ENCODE results near the gene YIPF6.
"Not testable (repeated sequence)": the region's sequence is repeated elsewhere in the genome, so short reads cannot be mapped to it uniquely, and the experiment has no call there.

Gene YIPF6

DNA sequence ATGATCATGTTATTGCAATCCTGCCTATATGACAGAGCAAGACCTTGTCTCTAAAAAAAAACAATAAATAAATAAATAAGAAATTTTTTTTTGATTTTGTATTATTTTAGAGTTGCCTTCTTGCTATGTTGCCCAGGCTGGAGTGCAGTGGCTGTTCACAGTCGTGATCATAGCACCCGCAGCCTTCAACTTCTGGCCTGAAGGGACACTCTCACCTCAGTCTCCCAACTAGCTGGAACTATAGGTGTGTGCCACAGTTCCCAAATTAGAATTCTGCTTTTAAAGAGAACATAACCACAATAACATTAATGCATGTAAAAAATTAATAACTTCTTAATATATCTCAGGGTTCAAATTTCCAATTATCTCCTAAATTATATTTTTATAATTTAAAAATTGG is 7.8 kb downstream of the YIPF6 start:
- no peaks in the 10 kb centered on the region for H3K36me3 ChIP-seq (ENCODE audit: control insufficient read depth, insufficient read depth, low read length)
- no peak overlapping the region for H3K4me3 ChIP-seq (ENCODE audit: low read length)
- H3K27ac ChIP-seq (ENCODE audit: low read length), result no peak overlapping the region
- no peaks in the 10 kb centered on the region for H3K4me1 ChIP-seq (ENCODE audit: control insufficient read depth, insufficient read depth, low read length)
- no peaks in the 10 kb centered on the region for H3K27me3 ChIP-seq (ENCODE audit: control insufficient read depth, insufficient read depth, low read length)
- no peaks in the 10 kb centered on the region for H3K9me3 ChIP-seq (ENCODE audit: control insufficient read depth, insufficient read depth, low read length)
- WGBS (ENCODE audit: insufficient coverage, insufficient read length), result no CpG with 5 or more reads among the region's 2 CpGs
- DNase-seq (ENCODE audit: low read depth, low spot score), result no peak

DNA sequence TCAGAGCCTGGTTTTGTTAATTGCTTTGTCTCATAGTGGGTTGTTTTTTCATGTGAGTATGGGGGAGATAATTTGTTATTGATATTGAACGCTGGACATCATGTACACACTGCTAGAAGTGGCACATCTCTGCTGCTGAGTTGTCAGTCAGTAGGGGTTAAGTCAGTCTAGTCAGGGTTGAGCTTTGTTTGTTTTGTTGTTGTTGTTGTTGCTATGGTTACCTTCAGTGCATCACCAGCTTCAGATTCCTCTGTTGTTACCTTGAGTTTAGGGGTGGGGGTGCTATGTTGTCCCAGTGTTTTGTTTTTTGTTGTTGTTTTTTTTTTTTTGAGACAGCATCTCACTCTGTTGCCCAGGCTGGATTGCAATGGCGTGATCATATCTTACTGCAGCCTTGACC is 9.9 kb downstream of the YIPF6 start:
- Histone ChIP-seq H3K4me3 (ENCODE audit: low read length) (no peak overlapping the region), H3K9me3 (ENCODE audit: control insufficient read depth, insufficient read depth, low read length) (no peaks in the 10 kb centered on the region), H3K27ac (ENCODE audit: low read length) (no peak overlapping the region), H3K36me3 (ENCODE audit: control insufficient read depth, insufficient read depth, low read length) (no peaks in the 10 kb centered on the region), H3K4me1 (ENCODE audit: control insufficient read depth, insufficient read depth, low read length) (no peaks in the 10 kb centered on the region), H3K27me3 (ENCODE audit: control insufficient read depth, insufficient read depth, low read length) (no peaks in the 10 kb centered on the region)
- no CpG with 5 or more reads among the region's 2 CpGs for WGBS (ENCODE audit: insufficient coverage, insufficient read length)
- no peak for DNase-seq (ENCODE audit: low read depth, low spot score)

DNA sequence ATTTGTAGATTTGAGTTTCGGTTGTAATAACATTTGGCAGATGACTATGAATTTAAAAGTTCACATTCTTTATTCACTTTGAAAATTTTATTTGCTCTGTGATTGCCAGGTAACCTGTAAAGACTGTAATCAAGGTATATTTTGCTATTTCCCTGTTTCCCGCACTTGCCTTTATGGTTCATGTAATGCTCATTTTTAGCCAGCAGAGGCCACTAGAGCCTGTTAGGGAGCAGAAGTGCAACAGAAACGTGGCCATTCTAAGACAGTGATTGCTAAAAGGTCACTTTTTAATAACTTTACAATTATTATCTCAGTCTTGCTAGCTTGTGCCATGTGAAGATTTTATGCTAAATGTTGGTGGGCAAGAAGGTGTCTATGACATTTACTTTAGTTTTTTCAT is 12.4 kb downstream of the YIPF6 start:
- no peaks in the 10 kb centered on the region for H3K4me1 ChIP-seq (ENCODE audit: control insufficient read depth, insufficient read depth, low read length)
- H3K27me3 ChIP-seq (ENCODE audit: control insufficient read depth, insufficient read depth, low read length), result no peaks in the 10 kb centered on the region
- no peak for DNase-seq (ENCODE audit: low read depth, low spot score)
- no peaks in the 10 kb centered on the region for H3K36me3 ChIP-seq (ENCODE audit: control insufficient read depth, insufficient read depth, low read length)
- no peaks in the 10 kb centered on the region for H3K9me3 ChIP-seq (ENCODE audit: control insufficient read depth, insufficient read depth, low read length)
- no peak overlapping the region for H3K27ac ChIP-seq (ENCODE audit: low read length)
- H3K4me3 ChIP-seq (ENCODE audit: low read length), result no peak overlapping the region
- WGBS (ENCODE audit: insufficient coverage, insufficient read length), result no CpG with 5 or more reads among the region's 3 CpGs

DNA sequence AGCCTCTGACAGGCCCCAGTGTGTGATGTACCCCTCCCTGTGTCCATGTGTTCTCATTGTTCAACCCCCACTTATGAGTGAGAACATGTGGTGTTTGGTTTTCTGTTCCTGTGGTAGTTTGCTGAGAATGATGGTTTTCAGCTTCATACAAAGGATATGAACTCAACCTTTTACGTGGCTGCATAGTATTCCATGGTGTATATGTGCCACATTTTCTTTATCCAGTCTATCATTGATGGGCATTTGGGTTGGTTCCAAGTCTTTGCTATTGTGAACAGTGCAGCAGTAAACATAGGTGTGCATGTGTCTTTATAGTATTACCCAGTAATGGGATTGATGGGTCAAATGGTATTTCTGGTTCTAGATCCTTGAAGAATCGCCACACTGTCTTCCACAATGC is 25.8 kb downstream of the YIPF6 start:
- not testable (repeated sequence) for H3K4me3 ChIP-seq (ENCODE audit: low read length); DNase-seq (ENCODE audit: low read depth, low spot score); H3K27me3 ChIP-seq (ENCODE audit: control insufficient read depth, insufficient read depth, low read length); H3K4me1 ChIP-seq (ENCODE audit: control insufficient read depth, insufficient read depth, low read length); H3K36me3 ChIP-seq (ENCODE audit: control insufficient read depth, insufficient read depth, low read length); H3K9me3 ChIP-seq (ENCODE audit: control insufficient read depth, insufficient read depth, low read length); H3K27ac ChIP-seq (ENCODE audit: low read length)
- no CpG with 5 or more reads among the region's 2 CpGs for WGBS (ENCODE audit: insufficient coverage, insufficient read length)

DNA sequence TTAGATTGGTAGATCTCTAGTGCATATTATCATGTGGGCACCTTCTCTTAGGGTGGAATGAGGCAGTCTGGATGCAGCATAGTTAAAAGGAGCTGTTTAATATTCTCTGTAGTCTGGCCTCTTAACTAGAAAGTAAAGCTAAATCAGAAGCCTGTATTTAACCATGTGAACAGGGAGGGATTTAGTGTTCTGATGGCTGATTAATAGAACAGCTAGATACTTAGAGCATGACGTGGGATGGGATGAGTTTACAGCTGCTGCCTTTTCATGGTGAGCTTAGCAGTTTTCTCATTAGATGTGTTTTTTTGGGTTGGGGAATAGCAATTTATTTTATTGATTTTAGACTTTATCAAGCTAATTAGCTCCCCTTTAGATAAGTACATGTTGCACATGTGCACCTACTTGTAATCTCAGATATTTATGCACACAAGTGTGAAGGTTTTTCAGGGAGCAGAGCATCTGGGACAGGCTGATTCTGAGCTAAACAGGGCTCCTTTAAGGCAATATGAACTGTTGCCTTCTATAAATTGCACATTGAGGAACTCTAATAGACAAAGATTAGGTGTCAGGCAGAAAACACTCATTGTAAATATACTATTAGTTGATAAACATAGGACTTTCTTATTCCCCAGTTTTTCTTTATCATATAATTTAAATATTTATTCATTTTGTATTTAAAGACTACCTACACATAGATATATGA is 34.1 kb downstream of the YIPF6 start:
- H3K4me1 ChIP-seq (ENCODE audit: control insufficient read depth, insufficient read depth, low read length), result no peaks in the 10 kb centered on the region
- DNase-seq (ENCODE audit: low read depth, low spot score), result no peak
- no peak overlapping the region for H3K27ac ChIP-seq (ENCODE audit: low read length)
- no peaks in the 10 kb centered on the region for H3K9me3 ChIP-seq (ENCODE audit: control insufficient read depth, insufficient read depth, low read length)
- no CpG with 5 or more reads among the region's 1 CpG for WGBS (ENCODE audit: insufficient coverage, insufficient read length)
- H3K4me3 ChIP-seq (ENCODE audit: low read length), result no peak overlapping the region
- no peaks in the 10 kb centered on the region for H3K27me3 ChIP-seq (ENCODE audit: control insufficient read depth, insufficient read depth, low read length)
- no peaks in the 10 kb centered on the region for H3K36me3 ChIP-seq (ENCODE audit: control insufficient read depth, insufficient read depth, low read length)

DNA sequence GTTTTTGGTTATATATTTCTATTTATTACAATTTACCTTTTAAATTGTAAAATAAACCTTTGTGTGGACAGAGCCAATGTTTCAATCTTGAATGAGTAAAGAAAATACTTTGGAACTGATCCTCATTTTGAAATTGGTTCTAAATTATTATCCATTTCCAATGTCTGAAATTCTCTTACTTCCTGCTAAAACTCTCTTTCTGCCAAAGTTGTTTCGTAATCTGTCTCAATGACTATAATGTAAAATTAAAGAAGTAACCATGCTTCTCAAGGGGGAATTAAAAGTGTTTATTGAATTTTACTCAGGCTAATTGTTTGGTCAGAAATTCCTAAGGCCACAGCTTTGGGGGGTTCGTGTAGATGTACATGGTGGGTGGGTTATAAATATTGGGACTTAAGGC is 34.8 kb downstream of the YIPF6 start:
- Histone ChIP-seq H3K36me3 (ENCODE audit: control insufficient read depth, insufficient read depth, low read length) (no peaks in the 10 kb centered on the region), H3K4me1 (ENCODE audit: control insufficient read depth, insufficient read depth, low read length) (no peaks in the 10 kb centered on the region), H3K27ac (ENCODE audit: low read length) (no peak overlapping the region), H3K9me3 (ENCODE audit: control insufficient read depth, insufficient read depth, low read length) (no peaks in the 10 kb centered on the region), H3K4me3 (ENCODE audit: low read length) (no peak overlapping the region), H3K27me3 (ENCODE audit: control insufficient read depth, insufficient read depth, low read length) (no peaks in the 10 kb centered on the region)
- WGBS (ENCODE audit: insufficient coverage, insufficient read length), result no CpG with 5 or more reads among the region's 2 CpGs
- DNase-seq (ENCODE audit: low read depth, low spot score), result no peak

DNA sequence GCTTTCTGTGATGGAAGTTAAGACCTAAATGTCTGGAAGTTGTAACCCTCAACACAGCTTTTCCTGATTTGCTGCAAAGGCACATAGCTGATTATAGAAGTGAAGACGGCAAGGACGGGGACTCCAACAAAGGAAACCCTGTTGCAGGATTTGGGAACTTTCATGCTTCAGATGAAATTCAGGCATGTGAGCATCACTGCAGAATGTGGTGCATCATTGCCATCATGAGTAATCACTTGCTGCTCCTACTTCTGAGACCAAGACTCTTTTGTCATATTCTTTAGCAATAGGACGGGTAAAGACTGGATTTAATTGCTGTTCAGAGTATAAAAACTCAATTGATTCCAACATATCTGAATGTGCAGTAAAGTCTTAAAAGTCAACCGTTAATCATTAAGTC is 35.8 kb downstream of the YIPF6 start:
- WGBS (ENCODE audit: insufficient coverage, insufficient read length), result no CpG with 5 or more reads among the region's 4 CpGs
- no peaks in the 10 kb centered on the region for H3K27me3 ChIP-seq (ENCODE audit: control insufficient read depth, insufficient read depth, low read length)
- H3K4me3 ChIP-seq (ENCODE audit: low read length), result no peak overlapping the region
- no peaks in the 10 kb centered on the region for H3K4me1 ChIP-seq (ENCODE audit: control insufficient read depth, insufficient read depth, low read length)
- DNase-seq (ENCODE audit: low read depth, low spot score), result no peak
- no peaks in the 10 kb centered on the region for H3K9me3 ChIP-seq (ENCODE audit: control insufficient read depth, insufficient read depth, low read length)
- H3K36me3 ChIP-seq (ENCODE audit: control insufficient read depth, insufficient read depth, low read length), result no peaks in the 10 kb centered on the region
- no peak overlapping the region for H3K27ac ChIP-seq (ENCODE audit: low read length)

DNA sequence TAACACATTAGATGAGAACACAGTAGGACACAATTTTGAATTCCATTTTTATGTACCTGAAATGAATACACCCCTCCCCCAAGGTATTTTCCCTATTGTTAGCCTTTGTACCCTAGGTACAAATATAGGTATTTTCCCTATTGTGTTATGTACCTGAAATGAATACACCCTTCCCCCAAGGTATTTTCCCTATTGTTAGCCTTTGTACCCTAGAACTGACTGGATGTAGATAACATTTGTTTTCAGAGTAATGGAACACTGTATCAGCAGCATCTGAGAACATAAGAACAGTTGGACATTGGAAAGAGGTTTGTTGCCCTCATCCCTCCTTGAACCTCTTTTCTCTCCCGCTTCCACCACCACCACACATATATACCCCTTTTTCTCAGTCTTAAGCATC is 37.6 kb downstream of the YIPF6 start:
- Histone ChIP-seq H3K27ac (ENCODE audit: low read length) (no peak overlapping the region), H3K4me3 (ENCODE audit: low read length) (no peak overlapping the region), H3K4me1 (ENCODE audit: control insufficient read depth, insufficient read depth, low read length) (no peaks in the 10 kb centered on the region), H3K36me3 (ENCODE audit: control insufficient read depth, insufficient read depth, low read length) (no peaks in the 10 kb centered on the region), H3K27me3 (ENCODE audit: control insufficient read depth, insufficient read depth, low read length) (no peaks in the 10 kb centered on the region), H3K9me3 (ENCODE audit: control insufficient read depth, insufficient read depth, low read length) (no peaks in the 10 kb centered on the region)
- no peak for DNase-seq (ENCODE audit: low read depth, low spot score)
- WGBS (ENCODE audit: insufficient coverage, insufficient read length), result 100% methylated on average over 1 of the region's 1 CpG

DNA sequence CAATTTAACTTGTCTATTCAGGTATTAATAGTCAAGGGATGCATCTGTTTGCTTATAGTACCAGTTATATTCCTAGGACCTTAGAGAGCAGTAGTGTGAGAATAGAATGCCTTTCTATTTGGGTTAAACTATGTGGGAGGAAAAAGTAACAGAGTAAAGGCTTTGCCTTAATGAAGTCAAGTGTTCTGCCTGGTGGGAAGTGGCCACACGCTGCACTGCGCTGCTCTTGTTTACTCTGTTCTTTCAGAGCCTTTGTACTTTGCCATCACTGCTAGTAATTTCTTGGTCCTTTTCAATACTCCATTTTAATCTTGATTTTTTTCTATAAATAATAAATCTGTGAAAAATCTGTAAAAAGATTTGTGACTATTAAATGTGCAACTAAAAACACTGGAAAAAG is 38.0 kb downstream of the YIPF6 start:
- Histone ChIP-seq H3K36me3 (ENCODE audit: control insufficient read depth, insufficient read depth, low read length) (no peaks in the 10 kb centered on the region), H3K4me3 (ENCODE audit: low read length) (no peak overlapping the region), H3K4me1 (ENCODE audit: control insufficient read depth, insufficient read depth, low read length) (no peaks in the 10 kb centered on the region), H3K27me3 (ENCODE audit: control insufficient read depth, insufficient read depth, low read length) (no peaks in the 10 kb centered on the region), H3K27ac (ENCODE audit: low read length) (no peak overlapping the region), H3K9me3 (ENCODE audit: control insufficient read depth, insufficient read depth, low read length) (no peaks in the 10 kb centered on the region)
- no CpG with 5 or more reads among the region's 2 CpGs for WGBS (ENCODE audit: insufficient coverage, insufficient read length)
- no peak for DNase-seq (ENCODE audit: low read depth, low spot score)

DNA sequence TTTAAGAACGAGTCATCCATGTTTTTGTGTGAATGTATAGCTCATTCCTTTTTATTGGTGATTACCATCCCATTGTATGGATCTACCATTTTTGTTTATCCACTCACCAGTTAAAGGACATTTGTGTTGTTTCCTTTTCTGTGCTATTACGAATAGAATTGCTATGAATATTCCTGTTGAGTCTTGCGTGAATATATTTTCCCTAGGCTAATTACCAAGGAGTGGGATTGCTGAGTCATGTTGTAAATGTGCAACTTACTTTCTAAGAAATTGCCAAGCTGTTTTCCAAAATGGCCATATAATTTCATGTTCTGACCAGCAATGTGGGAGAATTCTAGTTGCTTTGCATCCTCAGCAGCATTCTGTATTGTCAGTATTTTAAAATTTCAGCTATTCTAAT is 51.3 kb downstream of the YIPF6 start:
- H3K27ac ChIP-seq (ENCODE audit: low read length), result no peak overlapping the region
- H3K36me3 ChIP-seq (ENCODE audit: control insufficient read depth, insufficient read depth, low read length), result no peaks in the 10 kb centered on the region
- no peak overlapping the region for H3K4me3 ChIP-seq (ENCODE audit: low read length)
- H3K4me1 ChIP-seq (ENCODE audit: control insufficient read depth, insufficient read depth, low read length), result no peaks in the 10 kb centered on the region
- no CpG with 5 or more reads among the region's 3 CpGs for WGBS (ENCODE audit: insufficient coverage, insufficient read length)
- no peaks in the 10 kb centered on the region for H3K27me3 ChIP-seq (ENCODE audit: control insufficient read depth, insufficient read depth, low read length)
- H3K9me3 ChIP-seq (ENCODE audit: control insufficient read depth, insufficient read depth, low read length), result no peaks in the 10 kb centered on the region
- no peak for DNase-seq (ENCODE audit: low read depth, low spot score)

DNA sequence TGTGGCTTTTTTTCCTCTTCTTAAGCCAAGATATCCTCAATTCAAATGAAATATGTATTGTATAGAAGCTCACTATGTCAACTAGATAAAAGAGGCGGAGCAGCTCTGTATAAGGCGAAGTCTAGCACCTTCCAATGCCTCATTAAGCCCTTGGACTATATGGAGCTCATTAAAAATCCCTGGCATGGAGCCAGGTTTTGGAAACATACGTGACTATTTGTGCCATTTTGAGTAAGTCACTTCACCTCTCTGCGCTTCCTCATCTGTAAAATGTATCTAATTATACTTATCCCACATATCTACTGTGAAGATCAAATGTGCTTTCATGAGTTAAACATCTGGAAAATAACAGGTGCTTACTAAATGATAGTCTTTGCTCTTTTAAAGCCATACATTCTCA is 57.2 kb downstream of the YIPF6 start:
- Histone ChIP-seq H3K9me3 (ENCODE audit: control insufficient read depth, insufficient read depth, low read length) (no peaks in the 10 kb centered on the region), H3K36me3 (ENCODE audit: control insufficient read depth, insufficient read depth, low read length) (no peaks in the 10 kb centered on the region), H3K27me3 (ENCODE audit: control insufficient read depth, insufficient read depth, low read length) (no peaks in the 10 kb centered on the region), H3K27ac (ENCODE audit: low read length) (no peak overlapping the region), H3K4me1 (ENCODE audit: control insufficient read depth, insufficient read depth, low read length) (no peaks in the 10 kb centered on the region), H3K4me3 (ENCODE audit: low read length) (no peak overlapping the region)
- DNase-seq (ENCODE audit: low read depth, low spot score), result no peak
- no CpG with 5 or more reads among the region's 4 CpGs for WGBS (ENCODE audit: insufficient coverage, insufficient read length)
